ENCODE results near the gene SKIL.
A peak's percentile ranks its signal among the peaks of the same experiment; 100 is the strongest.

Gene SKIL

GRCh38 chr3:170410428-170411029, 53.0 kb downstream of the SKIL start:
- DNase-seq (ENCODE audit: insufficient read length, low spot score) (no peak), FAIRE-seq (no peak)
- peak; percentile 77 for TF ChIP-seq CTCF (IDR thresholded peaks at IDR 0.05; ENCODE audit: insufficient read depth, missing control alignments)

GRCh38 chr3:170413291-170413690, 55.8 kb downstream of the SKIL start:
- no peak for TF ChIP-seq CTCF (IDR thresholded peaks at IDR 0.05; ENCODE audit: insufficient read depth, missing control alignments)
- DNase-seq (ENCODE audit: insufficient read length, low spot score) = no peak
- FAIRE-seq = no peak

DNA sequence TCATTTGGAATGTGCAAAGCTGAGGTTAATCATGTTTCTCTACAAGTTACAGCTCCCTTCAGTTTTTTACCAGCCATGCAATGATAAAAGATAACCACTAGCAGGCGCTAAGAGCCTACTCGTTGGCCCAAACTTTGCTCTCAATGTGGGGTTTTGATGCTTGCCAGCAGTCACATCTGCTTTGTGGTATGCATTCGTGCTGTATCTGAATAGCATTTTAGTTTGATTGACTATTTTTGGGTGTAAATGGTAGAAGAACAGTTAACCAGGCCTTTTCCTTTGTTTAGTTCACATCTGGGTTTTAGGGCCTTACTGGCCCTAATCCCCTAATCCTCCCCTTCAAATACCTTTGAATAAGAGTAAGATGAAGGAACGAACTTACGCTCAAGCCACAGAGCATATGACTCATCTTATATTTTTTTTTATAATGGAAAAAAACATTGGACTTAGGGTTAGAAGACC, 56.7 kb downstream of the SKIL start:
- no peak for DNase-seq (ENCODE audit: insufficient read length, low spot score)
- peak; percentile 48 for FAIRE-seq
- TF ChIP-seq CTCF (IDR thresholded peaks at IDR 0.05; ENCODE audit: insufficient read depth, missing control alignments) = peak; percentile 95

DNA sequence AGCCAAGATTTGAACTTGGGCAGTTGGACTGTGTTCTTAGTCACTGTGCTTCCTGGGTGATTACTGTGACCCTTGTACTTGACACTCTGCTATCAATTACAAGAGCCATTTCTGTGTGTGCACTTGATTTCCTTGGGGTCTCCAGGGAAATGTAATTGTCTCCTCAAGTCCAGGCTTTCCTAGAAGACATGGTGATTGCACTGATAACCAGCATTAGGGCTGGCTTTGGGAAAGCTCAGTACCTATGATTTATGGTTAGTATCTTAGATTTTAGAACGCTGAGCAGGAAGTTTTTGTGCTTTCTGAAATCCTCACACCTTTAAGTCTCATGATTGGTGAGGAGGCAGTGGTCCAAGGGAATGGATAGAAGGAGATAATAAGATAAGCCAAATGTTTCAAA, 59.6 kb downstream of the SKIL start:
- no peak for FAIRE-seq
- no peak for DNase-seq (ENCODE audit: insufficient read length, low spot score)
- no peak for TF ChIP-seq CTCF (IDR thresholded peaks at IDR 0.05; ENCODE audit: insufficient read depth, missing control alignments)

DNA sequence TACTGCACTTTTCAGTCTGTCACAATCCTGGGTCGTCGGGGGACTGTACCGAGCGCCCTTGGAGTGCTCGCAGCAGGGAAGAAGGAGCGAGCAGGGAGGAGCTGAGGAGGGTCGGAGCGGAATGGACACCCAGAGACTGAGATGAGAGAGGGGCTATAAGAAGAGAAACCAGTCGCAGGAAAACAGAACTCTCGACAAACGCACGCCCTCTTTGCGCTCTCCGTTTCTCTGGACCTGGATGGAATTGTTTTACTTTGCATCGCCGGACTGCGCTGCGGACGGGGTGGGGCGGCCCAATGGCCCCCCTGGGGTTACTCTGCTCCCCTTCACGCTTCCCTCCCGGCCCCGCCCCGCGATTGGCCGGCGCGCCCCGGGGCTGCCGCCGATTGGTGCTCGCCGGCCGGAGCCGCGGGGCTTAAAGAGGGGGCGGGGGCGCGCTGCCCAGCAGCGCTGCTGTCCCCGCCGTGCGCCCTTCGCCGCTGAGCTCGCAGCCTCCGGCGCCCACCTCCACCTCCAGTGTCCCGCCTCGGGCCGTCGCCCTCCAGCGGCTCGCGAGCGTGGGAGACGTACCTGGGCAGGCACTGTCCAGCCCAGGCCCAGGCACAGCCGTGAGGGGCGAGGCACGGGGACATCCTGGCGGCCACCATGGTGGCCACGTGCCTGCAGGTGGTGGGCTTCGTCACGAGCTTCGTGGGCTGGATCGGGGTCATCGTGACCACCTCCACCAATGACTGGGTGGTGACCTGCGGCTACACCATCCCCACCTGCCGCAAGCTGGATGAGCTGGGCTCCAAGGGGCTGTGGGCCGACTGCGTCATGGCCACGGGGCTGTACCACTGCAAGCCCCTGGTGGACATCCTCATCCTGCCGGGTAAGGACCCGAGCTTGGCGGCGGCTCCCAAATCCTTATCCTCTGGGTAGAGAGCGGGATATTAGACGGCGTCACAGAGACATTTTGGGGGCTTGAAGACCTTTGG, 61.2 kb downstream of the SKIL start, which contains the start of gene CLDN11:
Gene CLDN11 (plus strand): TSS at position 447 of the 977 bp plus-strand sequence. CDS start 199 bp downstream, at position 646.
- DNase-seq (ENCODE audit: insufficient read length, low spot score) (peak; percentile 95), FAIRE-seq (no peak)
- TF ChIP-seq CTCF (IDR thresholded peaks at IDR 0.05; ENCODE audit: insufficient read depth, missing control alignments) = no peak

GRCh38 chr3:170419557-170420087, 62.1 kb downstream of the SKIL start:
- FAIRE-seq (no peak), DNase-seq (ENCODE audit: insufficient read length, low spot score) (no peak)
- TF ChIP-seq CTCF (IDR thresholded peaks at IDR 0.05; ENCODE audit: insufficient read depth, missing control alignments) = no peak
